ENCODE measurements around the gene PRDX4. TPM values are rescaled to one million over a fixed set of nuclear protein-coding genes. Genes with fewer than 3 reads are reported as not detected.
"Not testable (repeated sequence)": the region's sequence is repeated elsewhere in the genome, so short reads cannot be mapped to it uniquely, and the experiment has no call there.

The PRDX4 gene
- total RNA-seq, 4 donors from 2014 or later: 62.1 to 119 (median 74.6) TPM

- DNase-seq: no peak
- Histone ChIP-seq H3K4me3 (no peak overlapping the region), H3K27me3 (no peaks in the 10 kb centered on the region), H3K4me1 (peaks cover 0 to 29% (median 3%) of the 10 kb centered on the region in 3 donors), H3K9me3 (no peaks in the 10 kb centered on the region), H3K27ac (no peak overlapping the region), H3K36me3 (peaks cover 0 to 22% (median 0%) of the 10 kb centered on the region in 3 donors)
- no peak for TF ChIP-seq POLR2A (IDR thresholded peaks at IDR 0.05)
- TF ChIP-seq CTCF (IDR thresholded peaks at IDR 0.05): no peak
- 73% methylated on average over 1 of the region's 1 CpG; no CpG with 5 or more reads in 1 of the 2 donors for WGBS, 2 donors
- intact Hi-C loops (cut with DNase I): no loop called here
Measured at GRCh38 chrX:23670528-23670927, 3.2 kb downstream of the PRDX4 start.

GRCh38 chrX:23673108-23673507 is 5.8 kb downstream of the PRDX4 start:
- intact Hi-C loops (cut with DNase I): no loop called here
- WGBS, 2 donors: 61 to 67% methylated on average over 3 of the region's 3 CpGs
- Histone ChIP-seq H3K9me3 (no peaks in the 10 kb centered on the region), H3K27ac (no peak overlapping the region), H3K36me3 (peaks cover 0 to 42% (median 0%) of the 10 kb centered on the region in 3 donors), H3K27me3 (no peaks in the 10 kb centered on the region), H3K4me1 (peaks cover 0 to 20% (median 3%) of the 10 kb centered on the region in 3 donors), H3K4me3 (no peak overlapping the region)
- TF ChIP-seq CTCF (IDR thresholded peaks at IDR 0.05) (no peak), POLR2A (IDR thresholded peaks at IDR 0.05) (no peak)
- no peak for DNase-seq

GRCh38 chrX:23676486-23676885 is 9.2 kb downstream of the PRDX4 start:
- intact Hi-C loops (cut with DNase I); H3K9me3 ChIP-seq; H3K27ac ChIP-seq; H3K27me3 ChIP-seq; DNase-seq; H3K4me1 ChIP-seq; H3K4me3 ChIP-seq: not testable (repeated sequence)
- H3K36me3 ChIP-seq: peaks cover 0 to 64% (median 0%) of the 10 kb centered on the region in 3 donors
- WGBS, 2 donors: 84 to 88% methylated on average over 3 of the region's 3 CpGs

- H3K27ac ChIP-seq: no peak overlapping the region
- TF ChIP-seq CTCF (IDR thresholded peaks at IDR 0.05) (no peak), POLR2A (IDR thresholded peaks at IDR 0.05) (no peak)
- intact Hi-C loops (cut with DNase I): loop anchor here (10.0 kb wide), 1 partner anchor 213 kb away; the partner anchor contains the start of genes APOO and CXorf58
- no peaks in the 10 kb centered on the region for H3K36me3 ChIP-seq
- H3K4me3 ChIP-seq: no peak overlapping the region
- no peaks in the 10 kb centered on the region for H3K4me1 ChIP-seq
- H3K9me3 ChIP-seq: no peaks in the 10 kb centered on the region
- 53 to 86% methylated on average over 5 to 8 of the region's 8 CpGs for WGBS, 2 donors
- no peak for DNase-seq
- H3K27me3 ChIP-seq: no peaks in the 10 kb centered on the region
Measured at GRCh38 chrX:23692166-23692565, 24.9 kb downstream of the PRDX4 start.

GRCh38 chrX:23694606-23695005 is 27.3 kb downstream of the PRDX4 start:
- Histone ChIP-seq H3K4me3 (no peak overlapping the region), H3K27me3 (no peaks in the 10 kb centered on the region), H3K9me3 (no peaks in the 10 kb centered on the region), H3K4me1 (no peaks in the 10 kb centered on the region), H3K27ac (no peak overlapping the region), H3K36me3 (no peaks in the 10 kb centered on the region)
- TF ChIP-seq CTCF (IDR thresholded peaks at IDR 0.05) (peak in 4 of 6 experiments; percentile 14 to 53 (median 41)), POLR2A (IDR thresholded peaks at IDR 0.05) (no peak)
- 3 to 5% methylated on average over 5 to 7 of the region's 8 CpGs for WGBS, 2 donors
- no peak for DNase-seq
- intact Hi-C loops (cut with DNase I): loop anchor here (10.0 kb wide), 1 partner anchor 210 kb away; the partner anchor contains the start of genes APOO and CXorf58
